HuH-7 (cell line): ENCODE results near the gene INPP4A.

Source experiments
- DNase-seq: peaks from one replicate; pipeline ENCODE4 v3.0.0; 2011; ENCODE audit warnings: low spot score

The INPP4A gene

GRCh38 chr2:98637401-98638147 is 192.9 kb downstream of the INPP4A start:
- no peak for DNase-seq

- DNase-seq: no peak
Measured at GRCh38 chr2:98643496-98644100, 198.9 kb downstream of the INPP4A start.
